HT1080 (cell line): ENCODE data around the gene MYMK. TPM values are rescaled to one million over a fixed set of nuclear protein-coding genes. Genes with fewer than 3 reads are reported as not detected.

Experiments
- DNase-seq: peaks from one replicate; pipeline ENCODE4 v3.0.0-alpha.2; 2015; ENCODE audit warnings: low read depth
- total RNA-seq: library from RNA; depleted of rRNA; stranded (reverse); fragments of >200 nt; shearing (Covaris generic); gene quantifications from 2 replicates; pipeline ENCODE4 v1.2.3, GENCODE V29; 2014

The MYMK gene
- total RNA-seq, 1 experiment from 2014 or later, result not detected

GRCh38 chr9:133505901-133506652, 18.7 kb downstream of the MYMK start:
- no peak for DNase-seq

- no peak for DNase-seq
Observed at GRCh38 chr9:133505186-133505830, 19.5 kb downstream of the MYMK start.

- DNase-seq, result no peak
Observed at GRCh38 chr9:133502112-133502511, 22.6 kb downstream of the MYMK start.

- DNase-seq, result no peak
Observed at GRCh38 chr9:133499892-133500270, 24.9 kb downstream of the MYMK start.

GRCh38 chr9:133499132-133499891, 25.4 kb downstream of the MYMK start:
- no peak for DNase-seq

- no peak for DNase-seq
Observed at GRCh38 chr9:133496861-133497842, 27.6 kb downstream of the MYMK start.

GRCh38 chr9:133495327-133496293, 29.1 kb downstream of the MYMK start:
- no peak for DNase-seq

GRCh38 chr9:133494636-133495326, 30.0 kb downstream of the MYMK start:
- no peak for DNase-seq

- DNase-seq, result no peak
Observed at GRCh38 chr9:133493845-133494540, 30.8 kb downstream of the MYMK start.

- no peak for DNase-seq
Observed at GRCh38 chr9:133493428-133493827, 31.3 kb downstream of the MYMK start.

GRCh38 chr9:133492061-133493021, 32.4 kb downstream of the MYMK start:
- no peak for DNase-seq

- DNase-seq, result no peak
Observed at GRCh38 chr9:133491656-133491925, 33.2 kb downstream of the MYMK start.

- no peak for DNase-seq
Observed at GRCh38 chr9:133490865-133491655, 33.7 kb downstream of the MYMK start.

- no peak for DNase-seq
Observed at GRCh38 chr9:133490201-133490681, 34.5 kb downstream of the MYMK start.

- no peak for DNase-seq
Observed at GRCh38 chr9:133489253-133490190, 35.2 kb downstream of the MYMK start.
